ENCODE data around the gene TMEM178B. TPM values are rescaled to one million over a fixed set of nuclear protein-coding genes. Genes with fewer than 3 reads are reported as not detected.

TMEM178B gene
- total RNA-seq, 1 experiment from 2014 or later, result not detected

GRCh38 chr7:141208539-141208938, 134.7 kb downstream of the TMEM178B start:
- no TSS peak for BruUV-seq (replicated peaks)
- POLR2A ChIA-PET, result no interaction called here
- H3K9me3 Mint-ChIP-seq (ENCODE audit: unreplicated experiment), result peaks cover 10% of the 10 kb centered on the region

DNA sequence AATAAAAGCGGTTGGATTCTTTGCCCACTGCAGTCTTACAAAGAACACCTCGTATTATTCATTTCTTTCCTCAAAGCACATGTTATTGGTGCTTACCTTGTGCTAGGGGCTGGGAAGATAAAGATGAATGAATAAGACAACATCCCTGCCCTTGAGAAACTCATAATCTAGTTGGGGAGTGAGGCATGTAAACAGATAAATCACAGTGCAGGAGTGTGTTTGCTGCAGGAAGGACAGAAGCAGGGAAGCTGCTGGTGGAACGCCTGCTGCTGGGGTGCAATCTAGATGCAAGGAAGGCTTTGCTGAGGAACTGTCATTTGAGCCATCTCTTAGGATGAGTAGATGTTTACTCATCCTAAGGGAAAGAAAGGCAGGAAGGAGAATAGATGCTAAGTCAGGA, 135.6 kb downstream of the TMEM178B start:
- Mint-ChIP-seq H3K27me3 (ENCODE audit: insufficient read depth, unreplicated experiment) (no peaks in the 10 kb centered on the region), H3K4me3 (ENCODE audit: unreplicated experiment) (no peak overlapping the region), H3K27ac (ENCODE audit: low read depth, unreplicated experiment) (no peak overlapping the region), H3K36me3 (ENCODE audit: insufficient read depth, unreplicated experiment) (peaks cover 7% of the 10 kb centered on the region), H3K4me1 (ENCODE audit: insufficient read depth, unreplicated experiment) (no peaks in the 10 kb centered on the region), H3K9me3 (ENCODE audit: unreplicated experiment) (peaks cover 10% of the 10 kb centered on the region)
- intact Hi-C loops (cut with micrococcal nuclease), result no loop called here
- POLR2A ChIA-PET, result no interaction called here
- CTCF ChIA-PET, result no interaction called here
- no peak for TF ChIP-seq CTCF (IDR thresholded peaks at IDR 0.05; ENCODE audit: unreplicated experiment)
- DNase-seq (ENCODE audit: unreplicated experiment), result no peak
- no TSS peak for BruUV-seq (replicated peaks)

More at GRCh38 chr7:141208539-141208938, 134.7 kb downstream of the TMEM178B start:
- Mint-ChIP-seq H3K4me1 (ENCODE audit: insufficient read depth, unreplicated experiment) (no peaks in the 10 kb centered on the region), H3K27ac (ENCODE audit: low read depth, unreplicated experiment) (no peak overlapping the region), H3K4me3 (ENCODE audit: unreplicated experiment) (no peak overlapping the region), H3K27me3 (ENCODE audit: insufficient read depth, unreplicated experiment) (no peaks in the 10 kb centered on the region), H3K36me3 (ENCODE audit: insufficient read depth, unreplicated experiment) (peaks cover 7% of the 10 kb centered on the region)
- TF ChIP-seq CTCF (IDR thresholded peaks at IDR 0.05; ENCODE audit: unreplicated experiment), result no peak
- peak; percentile 17 for DNase-seq (ENCODE audit: unreplicated experiment)
- intact Hi-C loops (cut with micrococcal nuclease), result no loop called here
- CTCF ChIA-PET, result no interaction called here

GRCh38 chr7:141210862-141211261, 137.0 kb downstream of the TMEM178B start:
- H3K36me3 Mint-ChIP-seq (ENCODE audit: insufficient read depth, unreplicated experiment), result peaks cover 7% of the 10 kb centered on the region
- H3K9me3 Mint-ChIP-seq (ENCODE audit: unreplicated experiment), result peaks cover 15% of the 10 kb centered on the region
- no peaks in the 10 kb centered on the region for H3K4me1 Mint-ChIP-seq (ENCODE audit: insufficient read depth, unreplicated experiment)
- BruUV-seq (replicated peaks), result no TSS peak
- DNase-seq (ENCODE audit: unreplicated experiment), result no peak
- TF ChIP-seq CTCF (IDR thresholded peaks at IDR 0.05; ENCODE audit: unreplicated experiment), result no peak
- no peaks in the 10 kb centered on the region for H3K27me3 Mint-ChIP-seq (ENCODE audit: insufficient read depth, unreplicated experiment)
- no peak overlapping the region for H3K4me3 Mint-ChIP-seq (ENCODE audit: unreplicated experiment)
- POLR2A ChIA-PET, result no interaction called here
- H3K27ac Mint-ChIP-seq (ENCODE audit: low read depth, unreplicated experiment), result no peak overlapping the region
- CTCF ChIA-PET, result no interaction called here
- intact Hi-C loops (cut with micrococcal nuclease), result no loop called here

GRCh38 chr7:141213226-141213625, 139.4 kb downstream of the TMEM178B start:
- ChIA-PET POLR2A (no interaction called here), CTCF (no interaction called here)
- Mint-ChIP-seq H3K4me1 (ENCODE audit: insufficient read depth, unreplicated experiment) (no peaks in the 10 kb centered on the region), H3K9me3 (ENCODE audit: unreplicated experiment) (peaks cover 23% of the 10 kb centered on the region), H3K36me3 (ENCODE audit: insufficient read depth, unreplicated experiment) (peaks cover 7% of the 10 kb centered on the region), H3K27me3 (ENCODE audit: insufficient read depth, unreplicated experiment) (no peaks in the 10 kb centered on the region), H3K4me3 (ENCODE audit: unreplicated experiment) (no peak overlapping the region), H3K27ac (ENCODE audit: low read depth, unreplicated experiment) (no peak overlapping the region)
- TF ChIP-seq CTCF (IDR thresholded peaks at IDR 0.05; ENCODE audit: unreplicated experiment), result no peak
- BruUV-seq (replicated peaks), result no TSS peak
- no peak for DNase-seq (ENCODE audit: unreplicated experiment)
- intact Hi-C loops (cut with micrococcal nuclease), result no loop called here
